Muscle of leg (tissue), 11 donors: ENCODE data around the gene KRTAP8-1. TPM values are rescaled to one million over a fixed set of nuclear protein-coding genes. Genes with fewer than 3 reads are reported as not detected.

Source experiments
- DNase-seq: peaks from one replicate; pipeline ENCODE4 v3.0.0; 2013
- H3K27ac ChIP-seq: one replicate; pipeline ENCODE4 v1.5.1; 2013; ENCODE audit warnings: mild to moderate bottlenecking, low read length, control low read depth
- H3K27me3 ChIP-seq: one replicate; pipeline ENCODE4 v1.6.1; 2013; ENCODE audit warnings: low read length; ENCODE audit not compliant: control insufficient read depth, insufficient read depth
- H3K36me3 ChIP-seq: one replicate; pipeline ENCODE4 v1.6.1; 2013; ENCODE audit warnings: low read length; ENCODE audit not compliant: control insufficient read depth, insufficient read depth
- H3K4me1 ChIP-seq: one replicate; pipeline ENCODE4 v1.6.1; 2013; ENCODE audit warnings: low read length; ENCODE audit not compliant: control insufficient read depth, insufficient read depth
- H3K4me3 ChIP-seq: one replicate; pipeline ENCODE4 v1.5.1; 2013; ENCODE audit warnings: low read length, control low read depth
- H3K9me3 ChIP-seq: replicated peaks from 2 replicates; pipeline ENCODE4 v1.6.1; 2013; ENCODE audit warnings: low read depth, low read length; ENCODE audit not compliant: control insufficient read depth
- WGBS: methylation state at CpG from one replicate; pipeline ENCODE4 v1.1.5; 2013; ENCODE audit warnings: missing lambda C conversion rate; ENCODE audit not compliant: insufficient coverage; 5-methylcytosine and 5-hydroxymethylcytosine counted together
- polyA plus RNA-seq, 8 donors: library from polyadenylated mRNA; unstranded; fragments of 120-200 nt; gene quantifications; one replicate each; pipeline versions ENCODE4 v1.2.1 to v1.2.3, GENCODE V29; 2013; ENCODE audit warnings: inconsistent platforms in 1 of 8, low replicate concordance in 1 of 8; ENCODE audit not compliant: insufficient read length in 8 of 8, insufficient read depth in 1 of 8
- total RNA-seq: library from RNA; stranded (reverse); fragments of 120-200 nt; gene quantifications from one replicate; pipeline ENCODE4 v1.2.4, GENCODE V29; 2013

The KRTAP8-1 gene
- total and polyA plus RNA-seq, 9 donors: not detected

DNA sequence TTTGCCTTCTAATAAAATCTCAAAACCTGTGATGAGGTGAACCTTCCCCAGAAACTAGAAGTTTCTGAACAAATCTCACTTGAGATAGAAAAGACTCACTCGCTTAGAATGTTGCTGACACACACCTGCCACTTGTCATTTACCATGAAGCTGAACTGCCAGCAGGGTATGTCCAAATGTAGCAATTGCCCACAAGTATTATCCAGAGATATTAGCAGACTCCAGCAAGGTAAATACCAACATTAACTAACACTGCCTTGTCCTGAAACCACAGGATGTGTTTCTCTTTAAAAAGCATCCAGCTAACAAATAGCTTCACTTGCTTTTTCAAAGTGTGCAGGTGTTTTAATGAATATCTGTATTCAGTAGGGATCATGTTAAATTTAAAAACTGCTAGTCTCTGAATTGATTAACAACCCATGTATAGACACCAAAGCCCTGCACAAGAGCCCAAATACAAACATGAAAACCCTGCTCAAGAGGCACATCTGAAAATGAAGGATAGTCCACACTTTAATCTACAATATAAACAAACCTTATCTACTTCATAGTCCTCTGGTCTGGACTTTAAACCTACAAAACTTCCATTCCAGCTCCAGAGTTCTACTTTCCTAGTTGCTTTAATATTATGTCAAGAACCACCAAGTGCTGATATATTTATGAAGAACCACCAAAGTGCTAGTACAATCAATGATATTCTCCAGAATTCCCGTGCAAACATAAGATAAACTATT lies 19.3 kb downstream of the KRTAP8-1 start:
- H3K4me1 ChIP-seq: no peaks in the 10 kb centered on the region
- DNase-seq: no peak
- H3K27me3 ChIP-seq: no peaks in the 10 kb centered on the region
- no peak overlapping the region for H3K4me3 ChIP-seq
- no peaks in the 10 kb centered on the region for H3K9me3 ChIP-seq
- 60% methylated on average over 1 of the region's 2 CpGs for WGBS
- H3K27ac ChIP-seq: no peak overlapping the region
- no peaks in the 10 kb centered on the region for H3K36me3 ChIP-seq

DNA sequence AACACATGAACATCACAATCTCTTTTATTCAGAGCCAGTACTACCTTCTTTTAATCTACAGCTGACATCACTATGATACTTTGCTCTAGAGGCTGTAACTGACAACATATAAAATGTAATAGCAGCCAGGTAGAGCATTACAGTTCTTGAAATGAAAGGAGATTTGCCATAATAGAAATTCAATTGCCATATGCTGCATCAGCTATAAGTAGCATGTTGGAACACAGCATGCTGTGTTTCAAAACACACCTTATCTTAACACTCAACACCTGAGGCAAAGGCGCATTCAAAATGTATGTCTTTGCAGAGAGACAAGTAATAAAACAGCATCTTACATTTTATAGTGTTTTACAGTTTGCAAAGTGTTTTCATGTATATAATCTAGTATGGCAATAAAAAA lies 33.8 kb downstream of the KRTAP8-1 start:
- no peak for DNase-seq
- no CpG with 5 or more reads among the region's 1 CpG for WGBS
- no peaks in the 10 kb centered on the region for H3K27me3 ChIP-seq
- no peak overlapping the region for H3K4me3 ChIP-seq
- no peaks in the 10 kb centered on the region for H3K4me1 ChIP-seq
- no peaks in the 10 kb centered on the region for H3K9me3 ChIP-seq
- H3K27ac ChIP-seq: no peak overlapping the region
- no peaks in the 10 kb centered on the region for H3K36me3 ChIP-seq

DNA sequence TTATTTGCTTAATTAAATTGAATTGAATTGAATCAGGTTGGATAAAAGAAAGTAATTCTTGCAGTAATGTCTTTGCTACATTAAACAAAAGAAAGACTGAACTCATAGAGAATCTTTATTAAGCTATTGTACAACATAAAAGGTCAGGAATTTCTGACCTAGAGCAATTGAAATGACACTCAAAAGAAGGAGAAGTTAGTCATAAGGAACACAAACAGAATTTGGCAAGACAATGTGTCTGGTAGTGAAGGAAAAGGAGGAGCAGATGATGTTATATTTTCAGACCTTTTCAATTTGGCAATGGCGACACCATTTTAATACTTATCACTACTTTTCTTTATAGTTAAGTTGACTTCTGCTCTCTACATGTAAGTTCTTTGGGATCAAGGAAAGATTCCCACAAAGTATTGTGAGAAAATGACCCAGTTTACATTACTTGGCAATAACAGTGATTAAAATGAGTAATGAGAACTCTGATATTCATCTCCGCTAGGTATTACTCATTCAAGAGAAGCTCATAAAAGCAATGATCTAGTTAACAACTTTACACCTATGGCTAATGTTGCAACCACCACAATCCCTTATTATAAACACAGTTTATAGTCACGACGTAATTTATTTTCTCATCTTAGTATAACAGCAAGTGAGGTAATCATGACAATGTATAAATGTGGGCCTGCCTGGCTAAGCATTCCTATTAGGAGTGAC lies 43.2 kb downstream of the KRTAP8-1 start:
- Histone ChIP-seq H3K9me3 (no peaks in the 10 kb centered on the region), H3K4me1 (no peaks in the 10 kb centered on the region), H3K27me3 (no peaks in the 10 kb centered on the region), H3K36me3 (no peaks in the 10 kb centered on the region), H3K27ac (no peak overlapping the region), H3K4me3 (no peak overlapping the region)
- no CpG with 5 or more reads among the region's 4 CpGs for WGBS
- DNase-seq: no peak

Other genes starting within 250 kb of the KRTAP8-1 start
- gene KRTAP22-2, start 222.9 kb downstream of the KRTAP8-1 start, total RNA-seq: not detected
- gene KRTAP22-2, start 222.9 kb downstream of the KRTAP8-1 start, polyA plus RNA-seq: not detected
- not detected for gene KRTAP6-3, start 220.8 kb downstream of the KRTAP8-1 start, total RNA-seq
- not detected for gene KRTAP6-3, start 220.8 kb downstream of the KRTAP8-1 start, polyA plus RNA-seq
- not detected for gene KRTAP6-2, start 214.4 kb downstream of the KRTAP8-1 start, total RNA-seq
- gene KRTAP6-2, start 214.4 kb downstream of the KRTAP8-1 start, polyA plus RNA-seq: not detected
- gene KRTAP22-1, start 212.2 kb downstream of the KRTAP8-1 start, total RNA-seq: not detected
- not detected for gene KRTAP22-1, start 212.2 kb downstream of the KRTAP8-1 start, polyA plus RNA-seq
- gene KRTAP6-1, start 199.3 kb downstream of the KRTAP8-1 start, total RNA-seq: not detected
- gene KRTAP6-1, start 199.3 kb downstream of the KRTAP8-1 start, polyA plus RNA-seq: not detected
- not detected for gene KRTAP20-1, start 196.8 kb downstream of the KRTAP8-1 start, total RNA-seq
- gene KRTAP20-1, start 196.8 kb downstream of the KRTAP8-1 start, polyA plus RNA-seq: not detected
- gene KRTAP20-4, start 192.6 kb downstream of the KRTAP8-1 start, total RNA-seq: not detected
- not detected for gene KRTAP20-4, start 192.6 kb downstream of the KRTAP8-1 start, polyA plus RNA-seq
- not detected for gene KRTAP20-2, start 178.1 kb downstream of the KRTAP8-1 start, total RNA-seq
- gene KRTAP20-2, start 178.1 kb downstream of the KRTAP8-1 start, polyA plus RNA-seq: not detected
- not detected for gene KRTAP20-3, start 170.4 kb downstream of the KRTAP8-1 start, total RNA-seq
- gene KRTAP20-3, start 170.4 kb downstream of the KRTAP8-1 start, polyA plus RNA-seq: not detected
- gene KRTAP21-3, start 94.5 kb downstream of the KRTAP8-1 start, total RNA-seq: not detected
- gene KRTAP21-3, start 94.5 kb downstream of the KRTAP8-1 start, polyA plus RNA-seq: not detected
- gene KRTAP21-2, start 66.0 kb downstream of the KRTAP8-1 start, total RNA-seq: not detected
- not detected for gene KRTAP21-2, start 66.0 kb downstream of the KRTAP8-1 start, polyA plus RNA-seq
- gene KRTAP21-1, start 57.8 kb downstream of the KRTAP8-1 start, total RNA-seq: not detected
- gene KRTAP21-1, start 57.8 kb downstream of the KRTAP8-1 start, polyA plus RNA-seq: not detected
- not detected for gene KRTAP7-1, start 16.5 kb upstream of the KRTAP8-1 start, total RNA-seq
- gene KRTAP7-1, start 16.5 kb upstream of the KRTAP8-1 start, polyA plus RNA-seq: not detected
- gene KRTAP11-1, start 68.3 kb upstream of the KRTAP8-1 start, total RNA-seq: not detected
- gene KRTAP11-1, start 68.3 kb upstream of the KRTAP8-1 start, polyA plus RNA-seq: under 1 TPM in 1 of 8 donors, not detected in 7; 0.18 TPM
- gene KRTAP19-8, start 225.2 kb upstream of the KRTAP8-1 start, total RNA-seq: not detected
- not detected for gene KRTAP19-8, start 225.2 kb upstream of the KRTAP8-1 start, polyA plus RNA-seq